K562 (cell line): Measurements from ENCODE around the gene DARS1.

Experiments
- ETV5 ChIP-seq: sonication (generic); formaldehyde crosslinking; IDR thresholded peaks from 2 replicates; pipeline ENCODE4 v1.4.0; 2020; ENCODE audit warnings: low read depth, mild to moderate bottlenecking, missing genetic modification reagents
- HNRNPH1 ChIP-seq: fragments of 200-400 bp; formaldehyde crosslinking; optimal IDR thresholded peaks from 2 replicates; pipeline ENCODE3; 2017; ENCODE audit warnings: low read depth, mild to moderate bottlenecking, low read length, moderate library complexity
- POLR2A ChIP-seq: fragments of 450-650 bp; conservative IDR thresholded peaks from 2 replicates; pipeline ENCODE4 v1.6.1; 2016
- RAD51 ChIP-seq: fragments of 450-650 bp; IDR thresholded peaks from 2 replicates; pipeline ENCODE4 v1.7.1; 2016; ENCODE audit warnings: low read depth, mild to moderate bottlenecking, borderline replicate concordance
- RBM22 ChIP-seq: fragments of 200-400 bp; formaldehyde crosslinking; IDR thresholded peaks from 2 replicates; pipeline ENCODE4 v1.6.1; 2018; ENCODE audit warnings: low read length, low read depth; ENCODE audit not compliant: poor library complexity, severe bottlenecking
- REST ChIP-seq, 2 experiments: fragments of 450-650 bp; formaldehyde crosslinking in 1 of 2; IDR thresholded peaks; 2 replicates each; pipeline versions ENCODE4 v1.4.0 to v1.6.1; 2014 to 2020; ENCODE audit warnings: mild to moderate bottlenecking in 2 of 2, borderline replicate concordance in 1 of 2, low read depth in 1 of 2
- SIN3A ChIP-seq, 2 experiments: fragments of 150-350 bp in 1 of 2; IDR thresholded peaks; 2 replicates each; pipeline ENCODE4 v1.6.1; 2011 to 2016; ENCODE audit warnings: borderline replicate concordance in 2 of 2, low read depth in 2 of 2, low read length in 2 of 2, mild to moderate bottlenecking in 2 of 2, moderate library complexity in 2 of 2; ENCODE audit not compliant: control insufficient read depth in 1 of 2
- SMC3 ChIP-seq: conservative IDR thresholded peaks from 2 replicates; pipeline ENCODE4 v1.6.1; 2011; ENCODE audit warnings: low read depth, low read length, improper control_type of control experiment; ENCODE audit not compliant: insufficient read depth
- TAF1 ChIP-seq: IDR thresholded peaks from 2 replicates; pipeline ENCODE4 v1.6.1; 2011; ENCODE audit warnings: mild to moderate bottlenecking, low read length, moderate library complexity; ENCODE audit not compliant: insufficient read depth, control insufficient read depth, severe bottlenecking; ENCODE audit errors: extremely low read depth
- ZNF384 ChIP-seq: IDR thresholded peaks from 2 replicates; pipeline ENCODE4 v1.6.1; 2012; ENCODE audit warnings: low read depth, low read length, improper control_type of control experiment
- TF ChIP-seq, protein P1 (sequence below), 3 experiments: IDR thresholded peaks in 2 of 3; conservative IDR thresholded peaks in 1 of 3; 2 replicates each; pipeline ENCODE4 v1.5.1; 2011 to 2012; ENCODE audit warnings: low read length in 3 of 3, mild to moderate bottlenecking in 3 of 3, control low read depth in 2 of 3, improper control_type of control experiment in 1 of 3, inconsistent platforms in 1 of 3, low read depth in 1 of 3, mixed read lengths in 1 of 3, moderate library complexity in 1 of 3; ENCODE audit not compliant: insufficient read depth in 2 of 3
- TF ChIP-seq, protein P2 (sequence below): IDR thresholded peaks from 2 replicates; pipeline ENCODE4 v1.6.1; 2011; ENCODE audit warnings: borderline replicate concordance, low read depth, mild to moderate bottlenecking, moderate library complexity, low read length; ENCODE audit not compliant: insufficient read depth, poor library complexity, severe bottlenecking
- TF ChIP-seq, protein P3 (sequence below): fragments of 450-650 bp; IDR thresholded peaks from 2 replicates; pipeline ENCODE4 v1.6.1; 2016; ENCODE audit warnings: mild to moderate bottlenecking
- TF ChIP-seq, protein P4 (sequence below): fragments of 250-450 bp; sonication (Bioruptor Pico); IDR thresholded peaks from 2 replicates; pipeline ENCODE4 v1.5.0; 2020; ENCODE audit warnings: mild to moderate bottlenecking, borderline replicate concordance

- TF ChIP-seq REST (IDR thresholded peaks at IDR 0.05; ENCODE audit: borderline replicate concordance), result no peak
- TF ChIP-seq REST (CRISPR knock-in tag; IDR thresholded peaks at IDR 0.05; ENCODE audit: low read depth), result no peak
- TF ChIP-seq HNRNPH1, result no peak
- TF ChIP-seq POLR2A, result no peak
- TF ChIP-seq RAD51, result no peak
- TF ChIP-seq, protein P1, sequence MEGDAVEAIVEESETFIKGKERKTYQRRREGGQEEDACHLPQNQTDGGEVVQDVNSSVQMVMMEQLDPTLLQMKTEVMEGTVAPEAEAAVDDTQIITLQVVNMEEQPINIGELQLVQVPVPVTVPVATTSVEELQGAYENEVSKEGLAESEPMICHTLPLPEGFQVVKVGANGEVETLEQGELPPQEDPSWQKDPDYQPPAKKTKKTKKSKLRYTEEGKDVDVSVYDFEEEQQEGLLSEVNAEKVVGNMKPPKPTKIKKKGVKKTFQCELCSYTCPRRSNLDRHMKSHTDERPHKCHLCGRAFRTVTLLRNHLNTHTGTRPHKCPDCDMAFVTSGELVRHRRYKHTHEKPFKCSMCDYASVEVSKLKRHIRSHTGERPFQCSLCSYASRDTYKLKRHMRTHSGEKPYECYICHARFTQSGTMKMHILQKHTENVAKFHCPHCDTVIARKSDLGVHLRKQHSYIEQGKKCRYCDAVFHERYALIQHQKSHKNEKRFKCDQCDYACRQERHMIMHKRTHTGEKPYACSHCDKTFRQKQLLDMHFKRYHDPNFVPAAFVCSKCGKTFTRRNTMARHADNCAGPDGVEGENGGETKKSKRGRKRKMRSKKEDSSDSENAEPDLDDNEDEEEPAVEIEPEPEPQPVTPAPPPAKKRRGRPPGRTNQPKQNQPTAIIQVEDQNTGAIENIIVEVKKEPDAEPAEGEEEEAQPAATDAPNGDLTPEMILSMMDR (IDR thresholded peaks at IDR 0.05 in 2 of 3, conservative IDR thresholded peaks at IDR 0.05 in 1 of 3; ENCODE audit: insufficient read depth in 2 of 3, low read depth in 1 of 3, low read length in 3 of 3), result no peak
- no peak for TF ChIP-seq SMC3
- no peak for TF ChIP-seq SIN3A (IDR thresholded peaks at IDR 0.05; ENCODE audit: borderline replicate concordance in 2 of 2, control insufficient read depth in 1 of 2, low read depth in 2 of 2, low read length in 2 of 2)
- TF ChIP-seq TAF1, result no peak
- TF ChIP-seq, protein P2, sequence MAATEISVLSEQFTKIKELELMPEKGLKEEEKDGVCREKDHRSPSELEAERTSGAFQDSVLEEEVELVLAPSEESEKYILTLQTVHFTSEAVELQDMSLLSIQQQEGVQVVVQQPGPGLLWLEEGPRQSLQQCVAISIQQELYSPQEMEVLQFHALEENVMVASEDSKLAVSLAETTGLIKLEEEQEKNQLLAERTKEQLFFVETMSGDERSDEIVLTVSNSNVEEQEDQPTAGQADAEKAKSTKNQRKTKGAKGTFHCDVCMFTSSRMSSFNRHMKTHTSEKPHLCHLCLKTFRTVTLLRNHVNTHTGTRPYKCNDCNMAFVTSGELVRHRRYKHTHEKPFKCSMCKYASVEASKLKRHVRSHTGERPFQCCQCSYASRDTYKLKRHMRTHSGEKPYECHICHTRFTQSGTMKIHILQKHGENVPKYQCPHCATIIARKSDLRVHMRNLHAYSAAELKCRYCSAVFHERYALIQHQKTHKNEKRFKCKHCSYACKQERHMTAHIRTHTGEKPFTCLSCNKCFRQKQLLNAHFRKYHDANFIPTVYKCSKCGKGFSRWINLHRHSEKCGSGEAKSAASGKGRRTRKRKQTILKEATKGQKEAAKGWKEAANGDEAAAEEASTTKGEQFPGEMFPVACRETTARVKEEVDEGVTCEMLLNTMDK, result no peak
- no peak for TF ChIP-seq ETV5 (CRISPR knock-in tag)
- no peak for TF ChIP-seq ZNF384
- TF ChIP-seq, protein P3, sequence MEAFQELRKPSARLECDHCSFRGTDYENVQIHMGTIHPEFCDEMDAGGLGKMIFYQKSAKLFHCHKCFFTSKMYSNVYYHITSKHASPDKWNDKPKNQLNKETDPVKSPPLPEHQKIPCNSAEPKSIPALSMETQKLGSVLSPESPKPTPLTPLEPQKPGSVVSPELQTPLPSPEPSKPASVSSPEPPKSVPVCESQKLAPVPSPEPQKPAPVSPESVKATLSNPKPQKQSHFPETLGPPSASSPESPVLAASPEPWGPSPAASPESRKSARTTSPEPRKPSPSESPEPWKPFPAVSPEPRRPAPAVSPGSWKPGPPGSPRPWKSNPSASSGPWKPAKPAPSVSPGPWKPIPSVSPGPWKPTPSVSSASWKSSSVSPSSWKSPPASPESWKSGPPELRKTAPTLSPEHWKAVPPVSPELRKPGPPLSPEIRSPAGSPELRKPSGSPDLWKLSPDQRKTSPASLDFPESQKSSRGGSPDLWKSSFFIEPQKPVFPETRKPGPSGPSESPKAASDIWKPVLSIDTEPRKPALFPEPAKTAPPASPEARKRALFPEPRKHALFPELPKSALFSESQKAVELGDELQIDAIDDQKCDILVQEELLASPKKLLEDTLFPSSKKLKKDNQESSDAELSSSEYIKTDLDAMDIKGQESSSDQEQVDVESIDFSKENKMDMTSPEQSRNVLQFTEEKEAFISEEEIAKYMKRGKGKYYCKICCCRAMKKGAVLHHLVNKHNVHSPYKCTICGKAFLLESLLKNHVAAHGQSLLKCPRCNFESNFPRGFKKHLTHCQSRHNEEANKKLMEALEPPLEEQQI, result no peak
- TF ChIP-seq, protein P4, sequence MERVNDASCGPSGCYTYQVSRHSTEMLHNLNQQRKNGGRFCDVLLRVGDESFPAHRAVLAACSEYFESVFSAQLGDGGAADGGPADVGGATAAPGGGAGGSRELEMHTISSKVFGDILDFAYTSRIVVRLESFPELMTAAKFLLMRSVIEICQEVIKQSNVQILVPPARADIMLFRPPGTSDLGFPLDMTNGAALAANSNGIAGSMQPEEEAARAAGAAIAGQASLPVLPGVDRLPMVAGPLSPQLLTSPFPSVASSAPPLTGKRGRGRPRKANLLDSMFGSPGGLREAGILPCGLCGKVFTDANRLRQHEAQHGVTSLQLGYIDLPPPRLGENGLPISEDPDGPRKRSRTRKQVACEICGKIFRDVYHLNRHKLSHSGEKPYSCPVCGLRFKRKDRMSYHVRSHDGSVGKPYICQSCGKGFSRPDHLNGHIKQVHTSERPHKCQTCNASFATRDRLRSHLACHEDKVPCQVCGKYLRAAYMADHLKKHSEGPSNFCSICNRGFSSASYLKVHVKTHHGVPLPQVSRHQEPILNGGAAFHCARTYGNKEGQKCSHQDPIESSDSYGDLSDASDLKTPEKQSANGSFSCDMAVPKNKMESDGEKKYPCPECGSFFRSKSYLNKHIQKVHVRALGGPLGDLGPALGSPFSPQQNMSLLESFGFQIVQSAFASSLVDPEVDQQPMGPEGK (CRISPR knock-in tag), result no peak
- TF ChIP-seq RBM22, result no peak
Observed at GRCh38 chr2:135903650-135904049, 81.8 kb downstream of the DARS1 start.
